Muscle layer of duodenum (tissue), 2 donors: ENCODE measurements around the gene GOLGA6L4.
"Not testable (repeated sequence)": the region's sequence is repeated elsewhere in the genome, so short reads cannot be mapped to it uniquely, and the experiment has no call there.

Experiments
- H3K27ac ChIP-seq: one replicate; pipeline ENCODE4 v1.7.0; 2013; ENCODE audit warnings: mild to moderate bottlenecking, low read length
- H3K27me3 ChIP-seq: one replicate; pipeline ENCODE4 v1.7.0; 2013; ENCODE audit warnings: low read depth, mild to moderate bottlenecking, control low read depth, low read length
- H3K36me3 ChIP-seq, 2 donors: one replicate each; pipeline ENCODE4 v1.7.0; 2013; ENCODE audit warnings: low read length in 2 of 2, control low read depth in 1 of 2, mild to moderate bottlenecking in 1 of 2; ENCODE audit not compliant: insufficient read depth in 2 of 2, control insufficient read depth in 1 of 2
- H3K4me1 ChIP-seq, 2 donors: one replicate each; pipeline ENCODE4 v1.7.0; 2013; ENCODE audit warnings: low read length in 2 of 2, mild to moderate bottlenecking in 2 of 2, control low read depth in 1 of 2, moderate library complexity in 1 of 2; ENCODE audit not compliant: insufficient read depth in 2 of 2, control insufficient read depth in 1 of 2
- H3K4me3 ChIP-seq, 2 donors: one replicate each; pipeline ENCODE4 v1.7.0; 2013; ENCODE audit warnings: low read length in 2 of 2, low read depth in 1 of 2, mild to moderate bottlenecking in 1 of 2
- H3K9me3 ChIP-seq, 2 donors: one replicate each; pipeline ENCODE4 v1.7.0; 2013; ENCODE audit warnings: low read length in 2 of 2, control low read depth in 1 of 2, mild to moderate bottlenecking in 1 of 2; ENCODE audit not compliant: control insufficient read depth in 1 of 2
- donor health status: healthy.

The GOLGA6L4 gene, protein sequence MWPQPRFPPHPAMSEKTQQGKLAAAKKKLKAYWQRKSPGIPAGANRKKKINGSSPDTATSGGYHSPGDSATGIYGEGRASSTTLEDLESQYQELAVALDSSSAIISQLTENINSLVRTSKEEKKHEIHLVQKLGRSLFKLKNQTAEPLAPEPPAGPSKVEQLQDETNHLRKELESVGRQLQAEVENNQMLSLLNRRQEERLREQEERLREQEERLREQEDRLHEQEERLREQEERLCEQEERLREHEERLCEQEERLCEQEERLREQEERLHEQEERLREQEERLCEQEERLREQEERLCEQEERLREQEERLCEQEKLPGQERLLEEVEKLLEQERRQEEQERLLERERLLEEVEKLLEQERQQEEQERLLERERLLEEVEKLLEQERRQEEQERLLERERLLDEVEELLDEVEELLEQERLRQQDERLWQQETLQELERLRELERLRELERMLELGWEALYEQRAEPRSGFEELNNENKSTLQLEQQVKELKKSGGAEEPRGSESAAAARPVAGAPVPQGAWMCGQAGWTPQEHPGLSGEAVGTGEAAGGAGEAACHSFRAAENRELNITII

DNA sequence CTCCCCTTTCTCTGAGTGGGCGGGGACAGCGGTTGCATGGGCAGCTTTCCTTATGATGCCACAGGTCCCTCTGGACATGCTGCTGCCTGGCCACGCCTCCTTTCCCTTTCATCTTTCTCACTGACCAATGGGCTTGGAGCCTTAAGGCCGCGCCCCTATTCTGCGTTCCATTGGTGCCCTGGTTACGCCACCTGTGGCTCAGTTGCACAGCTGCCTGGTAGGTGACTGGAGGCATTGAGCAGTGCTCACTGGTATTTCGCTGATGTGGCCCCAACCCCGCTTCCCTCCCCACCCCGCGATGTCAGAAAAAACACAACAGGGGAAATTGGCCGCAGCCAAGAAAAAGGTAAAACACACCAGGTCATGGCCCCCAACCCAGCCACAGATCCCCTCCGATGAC is at the start of gene GOLGA6L4:
Gene GOLGA6L4 (plus strand): TSS at position 201 of the 400 bp plus-strand sequence. CDS start 62 bp downstream, at position 263.
- H3K27ac ChIP-seq, H3K36me3 ChIP-seq, H3K9me3 ChIP-seq, H3K27me3 ChIP-seq, H3K4me1 ChIP-seq, H3K4me3 ChIP-seq: not testable (repeated sequence)

DNA sequence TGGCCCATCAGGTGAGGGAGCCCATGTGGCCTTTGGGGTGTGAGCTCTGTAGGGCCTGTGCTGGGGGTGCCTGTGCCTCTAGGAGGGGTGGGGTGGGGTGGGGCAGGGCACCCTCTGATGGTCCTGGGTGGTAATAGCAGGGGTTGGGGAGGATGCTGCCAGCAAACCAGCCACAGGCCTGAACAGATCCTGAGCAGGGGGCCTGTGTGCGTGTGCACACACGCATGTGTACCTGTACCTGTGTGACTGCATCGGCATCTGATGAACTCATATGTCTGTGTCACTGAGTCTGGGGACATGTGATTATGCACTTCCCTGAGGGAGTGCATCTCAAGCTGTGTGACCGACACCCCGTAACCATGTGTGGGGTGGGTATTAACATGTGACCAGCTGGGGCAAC is 42.6 kb upstream of the GOLGA6L4 start:
- H3K4me3 ChIP-seq, H3K27ac ChIP-seq, H3K4me1 ChIP-seq: not testable (repeated sequence)

DNA sequence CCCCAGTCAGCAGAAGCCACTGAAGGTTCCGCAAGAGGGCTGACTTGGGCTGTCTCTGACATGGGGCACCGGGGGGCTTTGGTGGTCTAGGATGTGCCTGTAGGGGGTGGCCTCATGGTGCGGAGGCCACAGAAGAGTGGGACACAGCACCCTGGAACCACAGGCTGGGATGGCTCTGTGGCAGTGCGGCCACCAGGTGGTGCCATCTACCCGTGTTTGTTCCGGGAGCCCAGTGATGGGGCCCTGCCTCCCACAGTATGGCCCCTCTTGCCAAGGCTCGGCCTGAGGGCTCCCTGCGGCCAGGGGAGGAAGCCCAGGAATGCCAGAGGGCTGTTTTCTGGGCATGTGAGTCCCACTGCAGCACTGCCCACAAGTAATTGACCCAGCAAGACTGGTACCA is 40.0 kb upstream of the GOLGA6L4 start:
- H3K4me1 ChIP-seq, H3K27ac ChIP-seq, H3K36me3 ChIP-seq, H3K9me3 ChIP-seq, H3K27me3 ChIP-seq, H3K4me3 ChIP-seq: not testable (repeated sequence)

More for the DNA sequence above, 42.6 kb upstream of the GOLGA6L4 start:
- H3K27me3 ChIP-seq, H3K36me3 ChIP-seq, H3K9me3 ChIP-seq: not testable (repeated sequence)

DNA sequence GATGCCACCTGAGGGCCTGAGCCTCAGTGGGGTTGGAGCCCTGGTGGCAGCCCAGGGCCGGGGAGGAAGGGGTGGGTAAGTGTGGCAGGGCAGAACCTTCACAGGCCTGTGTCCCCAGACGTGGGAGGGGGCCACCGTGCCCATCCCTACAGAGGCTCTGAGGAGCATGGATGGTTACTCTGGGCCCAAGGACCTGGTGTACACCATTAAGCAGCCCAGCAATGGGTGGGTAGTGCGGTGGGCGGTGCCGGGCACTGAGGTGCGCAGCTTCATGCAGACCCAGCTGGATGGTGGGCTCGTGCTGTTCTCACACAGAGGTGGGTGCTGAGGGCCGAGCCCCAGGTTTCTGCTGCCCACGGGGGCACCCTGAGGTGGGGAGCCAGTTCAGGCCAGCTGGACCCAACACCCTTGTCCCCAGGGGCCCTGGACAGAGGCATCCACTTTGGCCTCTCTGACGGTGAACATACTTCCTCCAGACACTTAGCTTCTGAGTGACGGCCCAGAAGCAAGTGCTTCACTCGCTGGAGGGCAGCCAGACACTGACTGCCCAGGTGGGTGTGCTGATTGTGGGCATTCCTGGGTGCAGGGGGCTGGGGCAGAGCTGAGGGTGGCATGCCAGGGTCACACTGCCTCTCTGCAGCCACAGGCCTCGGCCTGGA is 38.9 kb upstream of the GOLGA6L4 start:
- not testable (repeated sequence) for H3K27me3 ChIP-seq, H3K27ac ChIP-seq, H3K36me3 ChIP-seq, H3K9me3 ChIP-seq, H3K4me1 ChIP-seq, H3K4me3 ChIP-seq

DNA sequence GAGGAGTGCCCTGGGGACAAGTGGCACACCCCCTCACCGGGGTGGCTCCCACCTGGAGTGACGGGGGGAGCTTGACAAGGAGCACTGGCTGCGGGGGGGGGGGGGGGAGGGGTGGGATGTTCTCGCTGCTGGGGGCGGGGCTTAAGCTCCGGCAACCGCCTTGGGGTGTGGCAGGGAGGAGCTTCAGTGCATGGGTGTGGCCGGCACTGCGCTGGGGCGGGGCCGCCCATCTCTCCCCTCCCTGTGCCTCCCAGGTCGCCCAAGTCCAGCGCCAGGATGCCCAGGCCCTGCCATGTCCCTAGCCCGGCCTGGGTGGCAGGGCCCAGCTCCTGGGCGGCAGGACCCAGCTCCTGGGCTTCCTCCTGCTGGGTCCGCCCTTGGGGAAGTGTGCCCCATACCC is 35.7 kb upstream of the GOLGA6L4 start:
- not testable (repeated sequence) for H3K27ac ChIP-seq, H3K4me1 ChIP-seq, H3K4me3 ChIP-seq, H3K9me3 ChIP-seq, H3K27me3 ChIP-seq, H3K36me3 ChIP-seq

DNA sequence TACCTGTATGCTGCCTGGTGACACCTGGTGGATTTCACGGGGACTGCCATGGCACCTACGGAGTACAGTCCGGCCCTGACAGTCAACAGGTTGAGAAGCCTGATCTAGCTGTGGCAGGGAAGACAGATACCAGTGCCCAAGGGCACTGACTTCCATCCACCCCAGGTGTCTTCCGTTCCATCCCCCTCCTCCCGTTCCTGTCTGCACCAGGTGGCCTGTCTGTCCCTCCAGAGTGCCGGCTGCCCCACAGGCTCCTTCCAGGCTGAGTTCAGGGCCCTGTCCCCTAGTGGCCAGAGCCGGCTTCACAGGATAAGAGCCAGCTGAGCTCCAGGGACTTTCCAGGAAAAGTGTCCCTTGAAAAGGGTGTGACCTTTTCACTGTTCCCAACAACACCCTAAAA is 10.9 kb downstream of the GOLGA6L4 start:
- H3K4me1 ChIP-seq, H3K4me3 ChIP-seq, H3K27me3 ChIP-seq, H3K27ac ChIP-seq, H3K9me3 ChIP-seq, H3K36me3 ChIP-seq: not testable (repeated sequence)
